NCI-H510A (cell line): ENCODE measurements around the gene SLC6A2.

Experiments
- DNase-seq: peaks from one replicate; lab custom pipeline; 2025; lab: John Stamatoyannopoulos, UW

Gene SLC6A2

GRCh38 chr16:55647798-55648197 lies 8.0 kb upstream of the SLC6A2 start:
- no peak for DNase-seq

GRCh38 chr16:55651841-55652824 lies 3.7 kb upstream of the SLC6A2 start:
- DNase-seq, result no peak

GRCh38 chr16:55653106-55653505 lies 2.7 kb upstream of the SLC6A2 start:
- no peak for DNase-seq

GRCh38 chr16:55655381-55655896 lies 349 bp upstream of the SLC6A2 start:
- DNase-seq, result no peak

- no peak for DNase-seq
Observed at GRCh38 chr16:55656691-55657092, 904 bp downstream of the SLC6A2 start.

- no peak for DNase-seq
Observed at GRCh38 chr16:55657616-55658015, 1.8 kb downstream of the SLC6A2 start.

GRCh38 chr16:55658898-55659420 lies 3.2 kb downstream of the SLC6A2 start:
- DNase-seq, result no peak

- no peak for DNase-seq
Observed at GRCh38 chr16:55660026-55660425, 4.2 kb downstream of the SLC6A2 start.

- DNase-seq, result no peak
Observed at GRCh38 chr16:55660828-55661227, 5.0 kb downstream of the SLC6A2 start.

- no peak for DNase-seq
Observed at GRCh38 chr16:55661941-55662643, 6.3 kb downstream of the SLC6A2 start.

GRCh38 chr16:55662644-55663031 lies 6.8 kb downstream of the SLC6A2 start:
- DNase-seq, result no peak

- DNase-seq, result no peak
Observed at GRCh38 chr16:55663225-55663624, 7.4 kb downstream of the SLC6A2 start.

GRCh38 chr16:55663765-55664677 lies 8.2 kb downstream of the SLC6A2 start:
- no peak for DNase-seq

- no peak for DNase-seq
Observed at GRCh38 chr16:55664786-55665407, 9.1 kb downstream of the SLC6A2 start.

GRCh38 chr16:55665511-55665910 lies 9.7 kb downstream of the SLC6A2 start:
- DNase-seq, result no peak

- no peak for DNase-seq
Observed at GRCh38 chr16:55666012-55666411, 10.2 kb downstream of the SLC6A2 start.

- DNase-seq, result no peak
Observed at GRCh38 chr16:55667753-55668152, 12.0 kb downstream of the SLC6A2 start.

- no peak for DNase-seq
Observed at GRCh38 chr16:55668340-55669281, 12.8 kb downstream of the SLC6A2 start.

GRCh38 chr16:55671206-55671973 lies 15.6 kb downstream of the SLC6A2 start:
- no peak for DNase-seq
